Measurements from ENCODE around the gene ARFIP1.

- TF ChIP-seq CTCF (IDR thresholded peaks at IDR 0.05), result no peak
- TF ChIP-seq POLR2A (IDR thresholded peaks at IDR 0.05), result peak in 1 of 2 donors; percentile 6
- no peak for TF ChIP-seq EP300 (IDR thresholded peaks at IDR 0.05)
Observed at GRCh38 chr4:152935631-152936445, 156.1 kb downstream of the ARFIP1 start, which contains the start of gene FHDC1.
